ENCODE data around the gene CD247.

- TF ChIP-seq CTCF (IDR thresholded peaks at IDR 0.05 in 4 of 5, conservative IDR thresholded peaks at IDR 0.05 in 1 of 5), result peak; percentile 84 to 90 (median 89)
- TF ChIP-seq POLR2A (IDR thresholded peaks at IDR 0.05), result no peak
Measured at GRCh38 chr1:167555971-167556714, 37.8 kb upstream of the CD247 start.
